Stimulated activated CD4-positive, alpha-beta T cell treated with anti-CD3 and anti-CD28 coated beads, Interleukin-1b, Interleukin-23, amount 100 ng/mL, for 48 hours (primary cell): ENCODE measurements around the gene LIN28B.

Experiments used
- DNase-seq: peaks from one replicate; pipeline ENCODE4 v3.0.0-alpha.2; 2020

LIN28B gene

GRCh38 chr6:105015482-105015881, 58.6 kb downstream of the LIN28B start:
- no peak for DNase-seq

- no peak for DNase-seq
Measured at GRCh38 chr6:105019285-105019684, 62.4 kb downstream of the LIN28B start.

- DNase-seq, result no peak
Measured at GRCh38 chr6:105021399-105021798, 64.5 kb downstream of the LIN28B start.

GRCh38 chr6:105022416-105022815, 65.5 kb downstream of the LIN28B start:
- no peak for DNase-seq

- no peak for DNase-seq
Measured at GRCh38 chr6:105024803-105025202, 67.9 kb downstream of the LIN28B start.

- no peak for DNase-seq
Measured at GRCh38 chr6:105028898-105029297, 72.0 kb downstream of the LIN28B start.

GRCh38 chr6:105029581-105029980, 72.7 kb downstream of the LIN28B start:
- no peak for DNase-seq

GRCh38 chr6:105034470-105034869, 77.6 kb downstream of the LIN28B start:
- no peak for DNase-seq

- DNase-seq, result no peak
Measured at GRCh38 chr6:105035299-105035698, 78.4 kb downstream of the LIN28B start.

- no peak for DNase-seq
Measured at GRCh38 chr6:105036351-105036750, 79.4 kb downstream of the LIN28B start.

- DNase-seq, result no peak
Measured at GRCh38 chr6:105038259-105038658, 81.4 kb downstream of the LIN28B start.

- no peak for DNase-seq
Measured at GRCh38 chr6:105041880-105042279, 85.0 kb downstream of the LIN28B start.

- DNase-seq, result no peak
Measured at GRCh38 chr6:105042648-105043047, 85.7 kb downstream of the LIN28B start.

GRCh38 chr6:105043979-105044378, 87.1 kb downstream of the LIN28B start:
- DNase-seq, result no peak

GRCh38 chr6:105045526-105045925, 88.6 kb downstream of the LIN28B start:
- no peak for DNase-seq

GRCh38 chr6:105051941-105052471, 95.1 kb downstream of the LIN28B start:
- DNase-seq, result no peak

- no peak for DNase-seq
Measured at GRCh38 chr6:105056646-105057045, 99.7 kb downstream of the LIN28B start.

- no peak for DNase-seq
Measured at GRCh38 chr6:105057160-105057559, 100.3 kb downstream of the LIN28B start.

- no peak for DNase-seq
Measured at GRCh38 chr6:105058316-105058715, 101.4 kb downstream of the LIN28B start.

GRCh38 chr6:105058846-105059245, 101.9 kb downstream of the LIN28B start:
- DNase-seq, result no peak

GRCh38 chr6:105066233-105066632, 109.3 kb downstream of the LIN28B start:
- DNase-seq, result no peak

- DNase-seq, result no peak
Measured at GRCh38 chr6:105066836-105067235, 109.9 kb downstream of the LIN28B start.

GRCh38 chr6:105067329-105067728, 110.4 kb downstream of the LIN28B start:
- DNase-seq, result no peak

- no peak for DNase-seq
Measured at GRCh38 chr6:105068407-105068806, 111.5 kb downstream of the LIN28B start.

- no peak for DNase-seq
Measured at GRCh38 chr6:105069821-105070445, 113.0 kb downstream of the LIN28B start.
